GM19455 (cell line): Measurements from ENCODE around the gene MAP3K5.
"Not testable (repeated sequence)": the region's sequence is repeated elsewhere in the genome, so short reads cannot be mapped to it uniquely, and the experiment has no call there.

Experiments used
- ATAC-seq: cut with Tn5 transposase; IDR thresholded peaks from one replicate; pipeline ENCODE4 v1.9.1; 2021; ENCODE audit not compliant: unreplicated experiment

MAP3K5 gene

GRCh38 chr6:136696238-136696637, 96.0 kb downstream of the MAP3K5 start:
- ATAC-seq = no peak

DNA sequence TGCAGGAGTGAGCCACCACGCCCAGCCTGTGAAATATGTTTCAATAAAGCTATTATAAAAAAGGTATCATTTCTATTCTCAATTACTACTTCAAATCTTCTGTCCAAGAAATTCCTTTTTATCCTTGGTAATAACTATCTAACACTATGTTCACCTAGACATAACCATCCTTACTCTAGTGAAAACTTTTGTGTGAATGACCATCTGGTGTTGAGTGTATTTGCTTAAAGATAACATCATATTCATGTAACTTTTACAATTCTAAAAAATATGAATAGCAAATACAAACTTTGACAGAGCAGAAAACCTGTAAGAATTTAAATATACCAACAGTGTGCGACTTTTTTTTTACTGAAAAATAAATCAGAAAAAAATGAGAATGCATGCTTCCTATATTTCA, 96.9 kb downstream of the MAP3K5 start:
- ATAC-seq = no peak

- ATAC-seq = no peak
Measured at GRCh38 chr6:136693090-136693489, 99.2 kb downstream of the MAP3K5 start.

- not testable (repeated sequence) for ATAC-seq
Measured at GRCh38 chr6:136687894-136688293, 104.4 kb downstream of the MAP3K5 start.

GRCh38 chr6:136685540-136686108, 106.7 kb downstream of the MAP3K5 start:
- ATAC-seq = no peak

- ATAC-seq = no peak
Measured at GRCh38 chr6:136684466-136684865, 107.8 kb downstream of the MAP3K5 start.

- no peak for ATAC-seq
Measured at GRCh38 chr6:136683209-136683941, 108.9 kb downstream of the MAP3K5 start.

- ATAC-seq = no peak
Measured at GRCh38 chr6:136682292-136682691, 110.0 kb downstream of the MAP3K5 start.

- no peak for ATAC-seq
Measured at GRCh38 chr6:136677822-136678221, 114.5 kb downstream of the MAP3K5 start.

- ATAC-seq = no peak
Measured at GRCh38 chr6:136677344-136677743, 114.9 kb downstream of the MAP3K5 start.

- no peak for ATAC-seq
Measured at GRCh38 chr6:136676075-136676474, 116.2 kb downstream of the MAP3K5 start.

DNA sequence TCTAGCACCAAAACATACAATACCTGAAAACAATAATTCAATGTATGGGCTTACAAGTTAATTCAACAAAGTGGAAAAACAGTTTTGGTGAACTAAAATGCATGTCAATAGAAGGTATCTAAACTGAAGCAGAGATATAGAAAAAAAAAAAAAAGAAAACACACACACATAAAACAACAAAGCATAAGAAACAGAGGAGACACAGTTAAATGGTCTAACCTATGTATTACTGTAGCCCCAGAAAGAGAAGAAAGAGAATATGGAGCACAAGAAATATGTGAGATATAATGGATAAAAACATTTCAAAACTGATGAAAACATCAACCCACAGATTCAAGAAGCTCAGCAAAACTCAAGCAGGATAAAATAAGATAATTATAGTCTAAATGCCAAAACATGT, 118.7 kb downstream of the MAP3K5 start:
- no peak for ATAC-seq

DNA sequence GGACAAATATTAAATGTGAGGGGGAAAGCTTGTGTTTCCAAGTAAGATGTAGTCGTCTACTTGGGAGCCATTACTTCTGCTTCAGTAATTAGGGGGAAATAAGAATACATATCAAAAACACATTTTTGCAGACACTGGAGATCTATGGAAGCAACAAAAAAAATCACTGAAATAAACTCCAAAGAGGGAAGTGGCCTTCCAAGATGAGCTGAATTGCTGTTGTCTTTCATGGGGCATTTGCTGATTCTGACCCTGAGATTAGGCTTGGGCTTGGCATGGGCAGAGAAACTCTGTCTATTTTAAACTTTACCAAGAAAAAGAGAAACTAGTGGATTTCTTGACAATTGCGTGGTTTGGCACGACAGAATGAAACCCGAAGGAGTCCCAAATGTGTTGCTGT, 120.1 kb downstream of the MAP3K5 start:
- ATAC-seq = no peak

DNA sequence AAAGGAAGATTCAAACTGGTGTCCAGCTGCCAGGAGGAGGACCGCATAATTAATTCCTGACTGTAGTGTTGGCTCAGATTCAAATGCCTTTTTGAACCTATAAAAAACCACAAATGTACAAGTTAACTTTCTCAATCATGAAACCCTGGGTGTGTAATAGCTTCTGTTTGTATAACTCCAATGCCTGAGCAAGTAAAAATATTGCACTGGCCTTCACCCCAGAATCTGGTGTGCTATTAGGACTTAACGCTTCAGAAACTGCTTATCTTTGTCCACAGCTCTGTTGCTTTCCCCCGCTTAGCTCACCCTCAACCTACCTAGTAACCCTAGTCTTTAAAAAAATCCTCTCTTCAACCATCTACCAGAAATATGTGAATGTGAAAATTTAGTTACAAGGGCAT, 123.0 kb downstream of the MAP3K5 start:
- no peak for ATAC-seq

GRCh38 chr6:136668571-136668970, 123.7 kb downstream of the MAP3K5 start:
- ATAC-seq = no peak

DNA sequence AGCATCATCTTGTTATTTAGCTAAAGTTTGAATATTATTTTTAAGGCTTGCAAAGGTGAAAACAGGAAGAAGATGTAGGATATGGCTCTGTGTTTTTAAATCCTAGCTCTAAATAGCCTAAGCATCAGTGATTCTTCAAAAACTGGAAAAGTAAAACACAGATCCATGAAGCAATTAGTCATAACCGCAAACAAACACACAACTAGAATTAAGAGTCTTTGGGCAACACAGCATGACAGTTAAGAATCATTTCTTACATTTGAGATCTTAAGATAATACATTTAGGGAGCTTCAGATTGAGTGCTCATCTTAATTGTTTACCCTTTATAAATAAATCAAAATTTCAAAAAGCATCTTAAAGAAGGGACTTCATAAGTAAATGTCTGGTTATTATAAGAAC, 126.2 kb downstream of the MAP3K5 start:
- no peak for ATAC-seq

GRCh38 chr6:136662347-136663237, 129.7 kb downstream of the MAP3K5 start:
- ATAC-seq = no peak

DNA sequence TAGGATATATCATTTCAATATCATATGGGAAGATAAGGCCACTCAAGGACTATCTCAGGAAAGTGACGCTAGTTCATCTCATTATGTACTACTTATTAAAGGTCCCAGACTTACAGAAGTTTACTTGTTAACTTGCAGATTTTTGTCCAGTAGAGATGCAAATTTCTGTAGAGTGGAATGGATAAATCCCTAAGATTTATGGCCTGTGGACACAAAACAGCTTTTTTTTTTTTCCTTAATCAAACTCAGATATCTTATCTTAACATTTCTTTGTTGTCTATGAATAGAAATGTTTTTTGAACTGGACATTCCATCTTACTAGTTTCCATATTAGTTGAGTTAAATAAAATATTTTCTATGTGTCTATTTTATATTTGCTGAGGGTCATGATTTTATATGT, 131.6 kb downstream of the MAP3K5 start:
- ATAC-seq = no peak

- ATAC-seq = no peak
Measured at GRCh38 chr6:136659991-136660499, 132.2 kb downstream of the MAP3K5 start.

- ATAC-seq = no peak
Measured at GRCh38 chr6:136658711-136659110, 133.6 kb downstream of the MAP3K5 start.

GRCh38 chr6:136657666-136658065, 134.6 kb downstream of the MAP3K5 start:
- ATAC-seq = no peak

DNA sequence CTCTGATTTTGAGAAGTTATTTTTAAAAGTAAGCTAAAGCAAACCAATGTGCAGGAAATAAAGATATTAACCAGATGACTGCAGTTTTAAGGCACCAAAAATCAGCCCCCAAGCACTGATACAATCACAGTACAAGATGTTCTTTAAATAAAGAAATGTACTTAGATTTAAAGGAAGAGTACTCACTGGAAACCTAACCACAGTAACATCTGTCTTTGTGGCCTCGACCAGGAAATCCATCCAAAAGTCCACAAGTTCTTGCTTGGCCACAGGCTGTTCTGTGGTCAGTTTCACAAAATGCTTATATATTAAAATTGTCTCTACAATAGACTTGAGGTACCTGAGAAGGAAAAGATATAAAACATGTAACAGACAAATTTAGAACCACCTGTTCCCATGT, 136.2 kb downstream of the MAP3K5 start:
- no peak for ATAC-seq
